ENCODE results near the gene ARMC9. TPM values are rescaled to one million over a fixed set of nuclear protein-coding genes. Genes with fewer than 3 reads are reported as not detected.
A peak's percentile ranks its signal among the peaks of the same experiment; 100 is the strongest.

Gene ARMC9
- total and polyA plus RNA-seq, 8 donors = 4.5 to 114 (median 11.0) TPM

- H3K4me1 ChIP-seq = peaks cover 11 to 42% (median 18%) of the 10 kb centered on the region in 4 donors
- peak overlapping the region in 3 of 5 donors; percentile 12 to 45 (median 26) for H3K27ac ChIP-seq
- H3K4me3 ChIP-seq = no peak overlapping the region
- 70 to 83% (median 74%) methylated on average over 10 to 11 of the region's 11 CpGs for WGBS, 5 donors
- intact Hi-C loops (cut with DNase I; ENCODE audit: low total_unique reads) = no loop called here
- DNase-seq = peak in 1 of 2 donors; percentile 21
- H3K36me3 ChIP-seq = no peaks in the 10 kb centered on the region
- no peaks in the 10 kb centered on the region for H3K9me3 ChIP-seq
- no peaks in the 10 kb centered on the region for H3K27me3 ChIP-seq
- TF ChIP-seq CTCF (IDR thresholded peaks at IDR 0.05) = no peak
- TF ChIP-seq POLR2AphosphoS5 (IDR thresholded peaks at IDR 0.05) = no peak
- TF ChIP-seq POLR2A (IDR thresholded peaks at IDR 0.05) = no peak
- TF ChIP-seq EP300 (IDR thresholded peaks at IDR 0.05) = no peak
These were observed 13.2 kb upstream of the ARMC9 start for GRCh38 chr2:231185050-231185725.

GRCh38 chr2:231185886-231186285 is 12.5 kb upstream of the ARMC9 start:
- DNase-seq = peak in 1 of 2 donors; percentile 21
- intact Hi-C loops (cut with DNase I; ENCODE audit: low total_unique reads) = no loop called here
- Histone ChIP-seq H3K4me1 (peaks cover 17 to 42% (median 25%) of the 10 kb centered on the region in 4 donors), H3K27ac (peak overlapping the region in 3 of 5 donors; percentile 12 to 45 (median 26)), H3K9me3 (no peaks in the 10 kb centered on the region), H3K27me3 (peaks cover 0 to 3% (median 0%) of the 10 kb centered on the region in 3 donors), H3K4me3 (no peak overlapping the region), H3K36me3 (no peaks in the 10 kb centered on the region)
- WGBS, 5 donors = 57 to 80% (median 70%) methylated on average over 3 to 4 of the region's 4 CpGs
- TF ChIP-seq POLR2A (IDR thresholded peaks at IDR 0.05) (no peak), CTCF (IDR thresholded peaks at IDR 0.05) (no peak), EP300 (IDR thresholded peaks at IDR 0.05) (no peak), POLR2AphosphoS5 (IDR thresholded peaks at IDR 0.05) (no peak)

DNA sequence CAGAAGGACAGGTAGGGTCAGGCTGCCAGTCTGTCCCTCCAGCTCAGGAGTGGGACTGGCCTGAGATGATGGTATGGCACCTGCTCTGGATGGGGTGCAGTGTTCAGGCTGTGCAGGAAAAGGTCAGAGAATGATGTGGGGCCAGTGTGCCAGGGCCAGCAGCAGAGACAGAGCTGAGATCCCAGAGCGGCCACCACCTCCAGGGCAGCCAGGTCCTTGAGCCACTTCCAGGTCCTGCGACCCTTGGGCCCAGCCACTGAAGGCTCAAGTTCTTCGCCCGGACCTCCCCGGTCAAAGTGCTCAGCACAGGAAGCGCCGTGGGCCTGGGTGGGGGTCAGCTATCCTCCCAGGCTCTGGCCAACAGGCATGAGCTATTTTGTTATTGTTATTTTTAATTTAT is 12.1 kb upstream of the ARMC9 start:
- intact Hi-C loops (cut with DNase I; ENCODE audit: low total_unique reads) = no loop called here
- H3K4me3 ChIP-seq = no peak overlapping the region
- TF ChIP-seq POLR2AphosphoS5 (IDR thresholded peaks at IDR 0.05) (no peak), POLR2A (IDR thresholded peaks at IDR 0.05) (no peak), EP300 (IDR thresholded peaks at IDR 0.05) (no peak), CTCF (IDR thresholded peaks at IDR 0.05) (no peak)
- no peaks in the 10 kb centered on the region for H3K36me3 ChIP-seq
- peaks cover 0 to 5% (median 0%) of the 10 kb centered on the region in 3 donors for H3K27me3 ChIP-seq
- H3K27ac ChIP-seq = peak overlapping the region in 2 of 5 donors; percentile 12 to 26
- peak in 1 of 2 donors; percentile 5 for DNase-seq
- 87 to 98% (median 93%) methylated on average over 7 of the region's 7 CpGs for WGBS, 5 donors
- peaks cover 21 to 42% (median 29%) of the 10 kb centered on the region in 4 donors for H3K4me1 ChIP-seq
- no peaks in the 10 kb centered on the region for H3K9me3 ChIP-seq

DNA sequence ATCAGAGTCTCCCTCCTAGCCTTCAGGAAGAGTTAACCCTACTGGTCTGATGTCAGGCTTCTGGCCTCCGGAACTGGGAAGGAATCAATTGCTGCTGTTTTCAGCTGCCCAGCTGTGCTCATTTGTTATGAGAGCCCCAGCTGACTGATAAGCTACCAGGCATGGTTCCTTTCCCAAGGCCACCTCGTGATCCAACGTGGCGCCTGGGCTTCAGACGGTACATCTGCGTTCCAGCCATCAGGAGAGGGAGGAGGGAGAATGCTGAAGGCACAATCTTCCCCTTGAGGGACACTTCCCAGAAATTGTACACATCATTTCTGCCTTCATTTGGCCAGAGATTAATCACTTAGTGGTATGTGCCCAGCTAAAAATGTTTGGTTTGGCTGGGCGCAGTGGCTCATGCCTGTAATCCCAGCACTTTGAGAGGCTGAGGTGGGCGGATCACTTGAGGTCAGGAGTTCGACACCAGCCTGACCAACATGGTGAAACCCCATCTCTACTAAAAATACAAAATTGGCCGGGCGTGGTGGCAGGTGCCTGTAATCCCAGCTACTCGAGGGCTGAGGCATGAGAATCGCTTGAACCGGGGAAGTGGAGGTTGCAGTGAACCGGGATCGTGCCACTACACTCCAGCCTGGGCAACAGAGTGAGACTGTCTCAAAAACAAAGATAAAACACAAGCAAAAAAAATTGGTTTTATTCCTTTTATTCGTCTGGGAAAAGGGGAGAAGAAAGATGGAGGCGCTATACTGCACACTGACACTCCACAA is 10.5 kb upstream of the ARMC9 start:
- peak overlapping the region in 3 of 5 donors; percentile 14 to 92 (median 38) for H3K27ac ChIP-seq
- 72 to 78% (median 74%) methylated on average over 18 of the region's 18 CpGs for WGBS, 5 donors
- no peaks in the 10 kb centered on the region for H3K9me3 ChIP-seq
- peaks cover 22 to 52% (median 36%) of the 10 kb centered on the region in 4 donors for H3K4me1 ChIP-seq
- H3K27me3 ChIP-seq = peaks cover 0 to 5% (median 0%) of the 10 kb centered on the region in 3 donors
- H3K36me3 ChIP-seq = no peaks in the 10 kb centered on the region
- DNase-seq = peak in 1 of 2 donors; percentile 22
- no peak overlapping the region for H3K4me3 ChIP-seq
- TF ChIP-seq POLR2AphosphoS5 (IDR thresholded peaks at IDR 0.05) = no peak
- TF ChIP-seq EP300 (IDR thresholded peaks at IDR 0.05) = peak; percentile 48
- intact Hi-C loops (cut with DNase I; ENCODE audit: low total_unique reads) = no loop called here
